COLO668 (cell line): ENCODE measurements around the gene LRRC46.

ENCODE experiments used
- DNase-seq: peaks from one replicate; lab custom pipeline; 2025; ENCODE audit not compliant: unreplicated experiment; lab: John Stamatoyannopoulos, UW

LRRC46 gene

DNA sequence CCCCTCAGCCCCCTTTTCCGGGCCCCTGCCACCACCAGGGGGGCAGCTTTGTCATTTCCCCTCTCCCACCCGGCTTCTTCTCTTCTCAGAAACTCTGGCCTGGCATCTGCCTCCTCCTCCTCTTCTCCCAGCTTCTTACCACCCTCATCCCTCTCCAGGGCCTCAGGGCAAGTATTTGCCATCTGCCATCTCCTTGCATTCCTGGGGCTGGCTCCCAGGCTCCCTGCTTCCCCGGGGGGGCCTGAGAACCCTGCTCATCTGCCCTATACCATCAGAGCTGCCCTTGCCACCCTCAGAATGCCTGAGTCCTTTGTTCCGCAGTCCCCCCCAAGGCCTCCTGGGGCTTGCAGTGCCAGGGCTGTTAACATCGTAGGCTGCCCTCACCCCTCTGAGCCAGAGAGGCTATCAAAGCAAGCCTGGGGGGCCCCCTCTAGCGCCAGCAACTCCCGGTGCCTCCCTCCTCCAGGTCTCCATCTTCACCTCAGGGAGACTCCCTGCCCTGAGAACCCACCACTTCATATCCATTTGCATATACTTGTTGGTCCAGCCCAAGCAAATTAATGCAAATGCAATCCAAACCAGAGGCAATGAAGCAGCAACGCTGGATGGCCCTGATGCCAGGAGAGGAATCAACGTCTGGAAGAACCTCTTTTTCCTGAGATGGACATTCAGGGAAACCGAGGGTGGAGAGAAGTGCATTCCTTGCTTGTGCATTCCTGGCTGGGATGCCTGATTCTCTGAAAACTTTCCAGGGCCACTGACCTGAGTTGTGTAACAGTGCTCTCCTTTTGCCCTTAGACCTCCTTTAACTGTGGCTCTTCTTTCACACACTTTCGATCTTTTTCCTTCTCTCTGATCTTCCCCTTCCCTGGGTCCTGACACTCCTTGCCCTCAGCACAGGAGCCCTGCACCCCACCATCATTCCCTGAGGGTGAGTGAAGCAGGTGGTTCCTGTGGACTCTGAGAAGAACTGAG is 43.8 kb downstream of the LRRC46 start:
- DNase-seq, result no peak

DNA sequence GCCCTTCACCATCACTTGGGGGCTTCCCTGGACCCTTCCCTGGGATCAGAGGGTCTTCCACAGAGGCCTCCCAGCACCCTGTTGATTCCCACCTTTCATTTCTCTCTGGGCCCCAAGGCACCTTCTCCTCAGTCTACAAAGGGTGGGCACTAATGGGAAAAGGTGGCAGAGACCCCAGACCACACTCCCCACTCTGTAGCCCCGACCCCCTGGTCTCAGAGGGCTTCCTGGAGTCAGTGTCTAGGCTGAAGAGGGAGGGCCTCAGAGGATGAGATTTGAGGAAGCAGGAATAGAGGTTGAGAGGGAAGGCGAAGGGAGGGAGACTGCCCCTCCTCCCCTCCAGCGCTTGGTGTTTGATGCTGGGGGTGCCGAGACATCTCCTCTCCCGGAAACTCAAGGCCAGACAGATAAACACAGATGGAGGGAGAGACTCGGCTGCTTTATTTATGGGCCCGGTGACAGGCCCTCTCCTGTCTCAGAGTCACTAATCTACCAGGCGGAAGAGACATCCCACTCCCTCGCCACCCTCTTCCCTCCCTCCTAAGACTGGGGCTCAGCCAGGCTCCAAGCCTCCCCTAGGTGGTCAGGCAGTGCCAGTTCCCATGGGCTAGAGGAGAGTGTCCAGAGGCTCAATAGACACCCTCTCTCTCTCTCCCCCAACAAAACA is 46.0 kb downstream of the LRRC46 start:
- DNase-seq, result no peak

DNA sequence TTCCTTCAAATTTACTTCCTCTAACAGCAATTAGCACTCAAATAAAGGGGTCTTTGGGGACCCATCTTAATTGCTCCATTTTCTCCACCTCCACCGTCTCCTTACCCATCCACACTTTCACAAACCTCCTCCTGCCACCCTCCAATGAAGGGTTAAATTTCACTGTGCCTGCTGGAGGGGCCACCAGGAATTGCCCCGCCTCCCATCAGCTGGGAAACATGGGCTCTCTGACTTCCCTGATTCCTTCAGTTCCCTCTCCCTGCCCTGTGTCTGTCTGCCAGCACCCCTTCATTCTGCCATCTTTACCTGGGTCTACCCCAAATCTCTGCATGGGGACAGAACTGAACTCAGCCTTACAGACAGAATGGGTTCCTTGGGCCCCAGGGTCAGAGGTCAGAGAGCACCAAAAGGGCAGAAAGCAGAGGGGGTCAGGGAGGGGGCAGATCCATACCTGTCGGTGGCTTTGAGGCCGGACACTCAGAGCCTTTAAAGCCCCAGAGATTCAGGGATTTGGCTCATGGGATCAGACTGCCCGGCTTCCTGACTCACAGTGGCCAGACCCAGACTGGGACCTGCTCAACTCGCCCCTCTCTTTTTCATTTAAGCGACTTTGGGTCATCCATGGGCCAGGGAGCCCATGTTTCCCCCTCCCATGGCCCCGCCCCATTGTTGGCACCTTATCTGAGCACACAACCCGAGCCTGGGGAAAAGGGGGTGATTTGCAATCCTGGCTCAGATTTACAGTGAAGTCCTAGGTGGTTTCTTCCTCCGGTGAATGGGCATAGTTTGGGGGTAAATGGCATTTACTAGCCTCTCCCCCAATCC is 46.9 kb downstream of the LRRC46 start:
- no peak for DNase-seq

DNA sequence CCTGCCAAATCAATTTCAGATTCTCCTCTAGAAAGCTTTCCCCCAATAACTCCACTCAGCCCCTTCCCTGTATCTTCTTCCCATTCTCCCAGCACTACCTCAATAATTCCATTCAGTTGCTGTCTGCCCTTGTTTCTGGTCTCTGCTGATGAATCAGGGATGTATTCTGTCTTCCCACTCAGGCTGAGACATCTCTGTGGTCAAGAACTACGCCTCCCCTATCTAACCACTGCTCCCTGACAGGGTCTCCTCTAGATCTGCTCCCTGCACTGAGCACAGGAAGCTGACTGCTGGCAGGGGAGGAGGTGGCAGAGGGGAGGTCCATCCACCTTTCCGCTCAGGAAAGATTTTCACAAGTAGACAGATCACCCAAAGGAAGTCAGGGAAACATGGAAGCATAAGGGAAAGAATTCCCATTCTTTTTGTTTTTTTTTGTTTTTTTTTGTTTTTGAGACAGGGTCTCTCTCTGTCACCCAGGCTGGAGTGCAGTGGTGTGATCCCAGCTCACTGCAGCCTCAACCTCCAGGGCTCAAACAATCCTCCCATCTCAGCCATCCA is 47.6 kb downstream of the LRRC46 start:
- DNase-seq, result no peak

DNA sequence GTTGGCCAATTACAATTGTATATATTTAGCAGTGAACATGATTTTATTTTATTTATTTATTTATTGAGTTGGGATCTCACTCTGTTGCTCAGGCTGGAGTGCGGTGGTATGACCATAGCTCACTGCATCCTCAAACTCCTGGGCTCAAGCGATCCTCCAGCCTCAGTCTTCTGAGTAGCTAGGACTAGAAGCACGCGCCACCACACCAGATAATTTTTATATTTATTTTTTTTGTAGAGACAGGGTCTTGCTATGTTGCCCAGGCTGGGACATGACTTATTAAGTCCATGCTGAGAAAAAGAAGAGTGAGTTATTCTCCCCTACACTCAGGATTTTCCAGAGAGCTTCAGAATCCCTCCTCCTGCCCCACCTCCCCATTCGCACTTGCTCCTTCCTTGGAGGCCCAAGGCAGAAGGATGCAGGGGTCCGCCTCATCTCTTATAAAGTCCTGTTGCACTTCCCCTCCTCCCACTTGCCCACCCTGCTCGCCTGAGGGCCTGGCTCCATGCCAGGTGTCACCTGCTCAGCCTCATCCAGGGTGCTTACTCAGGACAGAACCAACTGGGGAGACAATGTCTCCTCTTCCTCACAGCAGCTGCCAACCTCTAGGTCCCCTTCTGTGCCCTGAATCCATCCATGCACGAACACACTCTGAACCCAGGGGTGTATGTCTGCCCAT is 48.4 kb downstream of the LRRC46 start:
- no peak for DNase-seq

DNA sequence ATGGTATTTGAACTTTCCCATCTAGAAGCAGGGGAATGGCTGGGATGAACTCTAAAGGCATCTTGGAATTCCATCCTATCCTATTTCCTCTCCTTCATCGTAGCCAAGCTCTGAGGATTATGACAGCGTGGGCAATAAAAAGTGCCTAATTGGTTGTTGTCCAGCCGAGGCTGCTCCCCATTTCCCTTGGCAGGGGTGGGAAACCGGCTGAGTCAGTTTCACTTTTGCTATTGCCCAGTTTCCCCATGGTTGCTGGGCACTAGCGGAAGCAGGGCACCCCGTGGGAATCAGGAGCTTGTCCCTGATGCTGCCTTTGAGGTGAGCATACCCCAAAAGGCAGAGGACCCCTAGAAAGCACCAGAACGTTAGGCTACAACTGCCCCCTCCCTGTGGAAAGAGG is 50.8 kb downstream of the LRRC46 start:
- no peak for DNase-seq

DNA sequence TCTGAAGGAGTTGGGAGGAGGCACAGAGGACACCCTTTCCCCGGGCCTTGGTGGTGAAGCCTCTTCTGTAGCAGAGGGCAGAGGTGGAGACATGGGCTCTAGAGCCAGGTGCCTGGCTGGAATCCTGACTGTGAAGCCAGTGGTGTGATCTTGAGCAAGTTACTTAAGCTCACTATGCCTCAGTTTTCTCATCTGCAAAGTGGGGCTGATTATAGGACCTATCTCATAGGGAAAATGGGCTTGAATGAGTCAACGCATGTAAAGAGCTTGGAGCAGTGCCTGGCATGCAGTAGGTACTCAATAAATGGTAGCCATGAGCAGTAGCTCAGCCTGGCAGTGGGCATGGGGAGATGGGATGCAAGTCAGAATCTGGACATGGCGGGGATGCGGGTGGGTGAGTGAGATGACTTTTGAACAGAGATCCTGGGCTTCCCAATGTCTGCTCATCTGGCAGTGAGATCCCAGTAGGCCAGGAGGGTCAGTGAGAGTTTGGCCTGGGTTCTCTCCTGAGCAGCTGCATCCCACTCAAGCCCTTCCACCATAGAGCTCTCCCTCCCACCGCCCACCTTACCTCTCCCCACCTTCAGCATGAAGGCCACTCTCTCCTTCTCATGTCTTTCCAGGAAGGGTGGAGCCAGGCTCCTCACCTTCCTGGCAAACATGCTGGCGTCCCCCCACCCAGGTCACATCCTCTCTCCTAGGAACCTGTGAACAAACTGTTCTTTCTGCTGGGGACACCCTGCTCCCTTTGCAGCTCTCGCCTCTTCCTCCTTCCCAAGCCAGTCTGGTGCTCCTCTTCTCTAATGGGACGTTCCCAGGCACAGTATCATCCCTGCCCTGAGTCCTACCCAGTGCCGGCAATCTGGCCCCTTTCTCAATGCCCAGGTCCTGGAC is 51.5 kb downstream of the LRRC46 start:
- DNase-seq, result no peak

DNA sequence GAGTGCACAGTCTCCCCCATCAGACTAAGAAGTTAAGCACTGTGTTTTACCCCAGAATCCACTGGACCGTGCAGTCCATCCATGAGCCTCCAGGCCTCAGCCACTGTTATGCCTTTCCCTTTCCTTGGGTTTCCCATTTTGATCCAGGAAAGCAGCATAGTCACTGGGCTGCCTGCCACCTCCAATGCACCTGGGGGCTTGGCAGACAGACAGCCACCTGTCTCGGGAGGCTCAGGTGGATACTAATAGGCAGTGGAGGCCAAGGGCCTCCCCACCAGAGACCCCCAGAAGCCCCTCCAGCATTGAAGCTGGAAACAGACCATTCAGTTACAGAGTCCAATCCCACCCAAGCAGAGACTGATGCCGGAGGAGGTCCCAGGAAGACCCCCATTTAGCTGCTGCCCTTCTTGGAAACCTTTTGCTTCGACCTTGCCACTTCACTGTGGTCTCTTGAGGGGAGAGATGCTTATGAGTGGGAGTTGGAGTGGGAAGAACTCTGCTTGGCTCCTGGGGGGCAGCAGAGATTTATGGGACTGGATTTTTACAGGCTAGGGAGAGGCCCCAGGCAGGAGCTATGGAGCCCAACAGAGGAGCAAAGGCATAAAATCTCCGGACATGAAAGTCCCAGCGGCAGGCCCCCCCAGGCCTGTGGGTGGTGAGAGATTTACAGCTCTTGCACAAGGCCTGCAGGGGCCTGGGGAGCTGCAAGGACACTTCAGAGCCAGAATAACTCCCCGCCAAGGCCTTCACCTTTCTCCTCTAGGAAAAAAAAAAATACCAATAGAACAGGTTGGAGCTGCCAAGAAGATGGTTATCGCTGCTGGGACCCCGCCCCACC is 52.3 kb downstream of the LRRC46 start:
- no peak for DNase-seq

DNA sequence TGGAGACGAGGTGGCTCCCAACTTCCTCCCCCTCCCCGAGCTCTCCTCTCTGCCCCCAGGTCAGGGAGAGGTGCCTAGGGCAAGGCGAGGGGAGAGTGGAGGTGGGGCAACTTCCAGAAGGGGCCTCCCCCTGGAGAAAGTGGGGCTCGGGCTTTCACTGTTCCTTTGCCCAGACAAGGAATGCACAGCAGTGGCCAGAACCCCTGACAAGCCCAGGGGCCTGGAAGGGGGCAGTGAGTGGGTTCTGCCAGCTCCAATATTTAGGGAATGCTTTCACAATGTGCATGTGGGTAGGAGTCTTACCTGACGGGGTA is 52.9 kb downstream of the LRRC46 start:
- no peak for DNase-seq

DNA sequence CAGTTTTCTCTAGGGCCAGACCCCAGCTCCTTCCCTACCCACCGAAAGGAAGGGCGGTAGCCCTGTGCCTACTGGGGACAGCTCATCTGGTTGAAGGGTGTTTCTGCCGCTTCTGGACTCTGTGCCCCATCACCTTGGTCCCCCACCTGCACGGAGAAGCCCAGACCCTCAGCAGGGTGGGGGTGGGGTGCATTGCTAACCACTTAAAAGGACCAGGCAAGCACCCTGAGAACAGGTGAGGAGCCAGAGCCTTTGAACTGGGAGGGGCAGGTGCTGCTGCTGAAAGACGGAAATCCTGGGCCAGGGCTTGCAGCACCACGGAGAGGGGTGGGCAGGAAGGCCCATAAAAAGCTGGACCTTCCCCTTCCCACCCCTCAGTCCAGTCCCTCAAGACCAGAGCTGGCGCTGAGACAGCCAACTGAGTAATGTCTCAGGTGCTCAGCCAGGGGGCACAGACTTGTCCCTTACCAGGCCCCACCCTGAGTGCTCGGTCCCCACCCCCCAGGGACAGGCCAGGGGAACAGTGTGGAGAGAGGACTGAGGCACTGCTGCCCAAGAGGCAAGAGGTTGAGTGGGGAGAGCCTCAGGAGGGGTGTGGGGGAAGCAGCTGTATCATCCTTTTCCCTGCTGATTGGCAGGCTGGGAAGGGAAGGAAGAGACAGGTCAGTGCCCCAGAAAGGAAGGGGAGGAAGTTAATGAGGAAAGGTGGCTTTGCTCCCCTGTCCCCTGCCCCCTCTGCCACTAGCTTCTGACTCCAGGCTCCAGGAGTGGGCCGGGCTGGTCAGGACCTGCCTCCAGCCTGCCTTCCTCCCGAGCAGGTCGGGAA is 53.6 kb downstream of the LRRC46 start:
- no peak for DNase-seq
